SW 1271 (cell line): Measurements from ENCODE around the gene LIPG.

Experiments used
- DNase-seq, 2 experiments: peaks; one replicate each; lab custom pipeline; 2025; lab: John Stamatoyannopoulos, UW

LIPG gene

DNA sequence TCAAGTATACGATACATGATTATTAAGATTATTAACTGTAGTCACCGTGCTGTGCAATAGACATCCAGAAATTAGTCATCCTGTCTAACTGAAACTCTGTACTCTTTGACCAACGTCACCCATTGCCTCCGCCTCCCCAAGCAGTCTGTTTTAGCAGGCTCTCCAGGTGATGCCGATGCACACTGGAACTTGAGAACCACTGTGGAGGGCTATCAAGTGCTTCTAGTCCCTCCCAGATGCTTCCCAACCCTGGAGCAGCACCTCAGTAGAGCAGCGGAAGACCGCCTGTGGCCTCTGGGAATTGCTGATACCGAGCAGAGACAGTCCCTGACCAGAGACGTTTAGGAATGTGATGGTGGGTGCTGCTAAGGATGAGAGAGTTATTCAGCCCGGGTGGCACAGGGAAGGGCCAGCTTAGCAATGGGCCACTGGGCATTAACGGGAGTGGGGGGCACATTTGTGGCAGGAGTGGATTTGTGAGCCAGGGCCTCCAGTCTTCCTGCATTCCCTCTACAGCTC is 50.7 kb downstream of the LIPG start:
- DNase-seq = no peak

DNA sequence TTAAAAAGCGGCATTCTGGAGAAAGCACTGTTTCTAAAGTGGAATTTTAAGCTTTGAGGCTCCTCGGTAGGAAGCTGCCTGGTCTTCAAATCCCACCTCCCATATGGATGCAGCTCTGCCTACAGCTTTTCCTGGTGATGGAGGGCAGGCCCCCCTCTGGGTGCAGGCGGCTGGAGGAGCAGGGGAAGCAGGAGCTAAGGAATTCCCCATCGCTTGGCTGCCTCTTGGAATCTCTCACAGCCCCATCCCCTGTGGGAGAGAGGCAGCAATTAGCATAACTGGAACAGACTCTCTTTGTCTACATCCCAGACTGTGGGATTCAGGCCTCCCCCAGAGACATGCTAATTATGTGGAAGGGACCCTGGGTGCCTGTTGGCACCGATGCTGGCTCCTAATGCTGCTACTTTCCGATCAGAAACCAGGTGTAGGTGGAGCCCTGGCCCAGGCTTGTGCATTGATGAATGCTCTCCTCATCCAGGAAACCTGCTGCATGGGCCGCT is 51.3 kb downstream of the LIPG start:
- DNase-seq = no peak

DNA sequence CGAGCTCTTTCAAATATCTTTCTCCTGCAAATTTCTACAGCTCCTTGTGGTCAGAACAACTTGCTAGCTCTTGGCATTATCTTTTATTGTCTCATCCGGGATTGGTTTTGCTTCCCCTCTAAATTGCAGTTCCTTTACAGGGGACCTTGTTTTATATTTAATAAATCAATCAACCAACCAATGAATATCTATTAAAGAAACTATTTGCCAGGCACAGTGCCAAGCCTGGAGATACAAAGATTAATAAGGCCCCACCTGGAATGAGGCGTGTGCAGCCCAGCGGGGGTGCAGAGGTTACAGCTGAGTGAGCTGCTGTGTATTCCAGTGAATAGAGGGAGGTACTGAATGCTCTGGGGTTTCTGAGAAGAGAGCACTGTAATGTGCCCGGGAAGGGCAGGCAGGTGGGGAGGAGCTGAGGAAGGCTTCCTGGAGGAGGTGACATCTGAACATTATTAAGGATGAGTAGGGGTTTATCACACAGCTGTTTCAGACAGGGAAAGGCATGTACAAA is 51.8 kb downstream of the LIPG start:
- DNase-seq = no peak

DNA sequence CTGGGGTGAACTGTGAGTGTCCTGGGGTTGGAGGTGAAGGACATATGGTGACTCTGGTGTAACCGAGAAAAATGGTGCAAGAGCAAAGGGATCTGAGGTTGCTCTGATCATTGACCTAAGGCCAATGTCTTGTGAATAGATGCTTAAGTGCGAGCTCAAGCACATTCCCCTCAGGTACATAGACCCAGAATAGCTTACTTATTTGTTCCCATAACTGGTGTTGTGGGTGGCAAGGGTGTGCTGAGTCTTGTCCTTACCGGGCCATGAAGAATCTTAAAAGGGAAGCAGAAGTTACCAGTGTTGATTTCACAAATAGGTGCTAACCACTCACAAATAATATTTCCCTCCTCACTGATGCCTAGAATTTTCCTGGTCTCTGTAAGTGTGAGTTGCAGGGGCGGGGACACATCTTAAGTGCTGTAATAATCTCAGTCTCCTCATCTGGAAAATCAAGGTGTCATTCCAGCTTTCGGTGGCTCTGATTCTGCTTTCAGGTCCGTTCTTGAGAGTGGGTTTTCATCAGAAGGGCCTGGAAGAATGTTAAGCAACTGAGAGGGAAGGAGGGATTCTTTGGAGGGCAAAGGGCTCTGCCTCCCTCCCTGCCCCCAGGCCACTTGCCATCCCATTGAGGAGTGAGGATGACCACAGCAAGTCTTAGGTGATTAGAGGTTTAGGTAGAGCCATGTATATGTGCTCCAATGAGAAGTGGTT is 54.9 kb downstream of the LIPG start:
- no peak for DNase-seq

DNA sequence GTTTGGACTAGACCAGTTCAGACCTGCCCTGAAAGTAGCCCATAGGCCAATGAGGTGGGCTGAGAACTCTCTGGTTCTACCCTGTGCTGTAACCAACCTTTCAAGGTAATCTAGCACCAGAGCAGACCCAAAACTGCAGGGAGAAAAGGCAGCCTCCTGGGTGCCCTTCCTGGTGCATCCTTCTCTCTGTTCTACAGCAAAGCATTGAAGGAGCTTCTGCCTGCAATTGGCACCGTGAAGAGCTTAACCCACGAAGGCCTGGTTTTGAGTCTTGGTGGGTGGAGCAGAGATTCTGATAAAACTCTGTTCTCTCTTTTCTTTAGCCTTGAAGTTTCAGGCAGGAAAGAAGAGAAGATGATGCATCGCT is 55.5 kb downstream of the LIPG start:
- no peak for DNase-seq

DNA sequence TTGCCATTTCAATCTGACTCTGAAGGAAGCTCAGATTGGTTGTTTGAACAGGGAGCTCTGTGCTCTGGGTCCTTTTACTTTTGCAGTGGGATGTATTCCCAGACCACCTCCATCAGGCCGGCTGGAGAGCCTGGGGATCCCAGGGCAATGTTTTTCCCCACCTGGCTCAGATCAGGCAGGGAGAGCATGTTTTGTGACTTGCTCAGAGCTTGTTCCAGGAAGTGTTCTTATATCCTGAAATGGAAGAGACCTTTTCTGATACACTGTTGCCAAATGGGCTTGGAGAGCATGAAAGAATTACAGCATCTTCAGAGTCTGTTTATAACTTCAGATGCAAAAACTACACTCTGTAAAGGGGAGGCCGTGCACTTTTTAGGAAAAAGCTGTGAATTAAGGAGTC is 56.0 kb downstream of the LIPG start:
- no peak for DNase-seq

DNA sequence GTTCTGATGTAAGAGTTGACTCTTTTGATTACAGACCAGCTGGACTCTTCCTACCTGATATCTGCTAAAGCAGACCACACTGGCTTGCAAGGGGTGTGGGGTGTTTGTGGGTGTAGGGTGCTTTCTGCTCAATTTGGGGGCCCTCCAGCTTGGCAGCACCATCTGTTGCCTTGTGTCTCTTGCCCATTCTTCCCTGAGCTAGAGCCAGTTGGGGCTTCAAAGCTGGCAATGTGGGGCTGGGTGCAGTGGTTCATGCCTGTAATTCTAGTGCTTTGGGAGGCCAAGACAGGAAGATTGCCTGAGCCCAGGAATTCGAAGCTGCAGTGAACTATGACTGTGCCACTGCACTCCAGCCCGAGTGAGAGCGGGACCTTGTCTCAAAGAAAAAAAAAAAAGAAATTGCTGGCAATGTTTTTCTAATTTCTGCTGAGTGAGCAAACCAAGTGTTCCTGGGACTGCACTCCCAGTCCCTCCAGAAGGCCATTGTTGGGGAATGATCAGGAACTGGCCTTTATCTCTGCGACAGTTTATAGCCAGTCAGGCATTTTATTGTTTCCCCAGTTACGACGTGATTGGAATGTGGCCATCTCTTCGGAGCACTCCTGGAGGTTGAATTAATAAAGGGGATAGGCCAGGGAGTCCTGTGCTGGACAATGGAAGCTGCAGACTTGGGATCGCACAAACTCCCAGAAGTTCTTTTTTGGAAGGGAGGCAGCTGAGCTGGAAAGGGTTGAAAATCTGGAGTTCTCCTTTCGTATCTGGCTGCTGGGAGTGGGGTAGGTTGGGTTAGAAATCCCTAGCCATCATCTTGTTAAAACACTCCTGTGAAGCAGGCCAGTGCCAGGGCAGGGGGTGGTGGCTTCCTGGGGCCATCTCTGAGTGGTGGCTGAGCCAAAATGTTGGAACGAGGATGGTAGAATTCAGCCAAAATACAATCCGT is 57.2 kb downstream of the LIPG start:
- no peak for DNase-seq

DNA sequence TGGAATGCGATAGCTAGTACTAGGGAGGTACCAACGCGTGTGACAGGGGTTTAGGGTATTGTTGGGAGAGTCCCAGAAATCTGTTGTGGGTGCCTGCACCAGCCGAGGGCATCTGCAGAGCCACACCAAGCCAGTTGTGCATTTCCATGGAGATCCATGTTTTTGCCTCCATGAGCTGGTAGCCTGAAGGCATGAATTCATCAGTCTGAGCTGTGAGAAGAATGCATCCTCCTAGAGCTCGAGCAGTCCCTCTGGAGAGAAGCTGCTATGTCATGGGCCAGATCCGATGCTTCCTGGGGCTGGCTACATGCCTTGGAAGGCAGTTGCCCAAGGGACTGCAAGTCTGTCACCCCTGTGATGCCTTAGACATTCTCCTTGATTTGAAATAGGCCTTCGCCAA is 57.9 kb downstream of the LIPG start:
- no peak for DNase-seq

DNA sequence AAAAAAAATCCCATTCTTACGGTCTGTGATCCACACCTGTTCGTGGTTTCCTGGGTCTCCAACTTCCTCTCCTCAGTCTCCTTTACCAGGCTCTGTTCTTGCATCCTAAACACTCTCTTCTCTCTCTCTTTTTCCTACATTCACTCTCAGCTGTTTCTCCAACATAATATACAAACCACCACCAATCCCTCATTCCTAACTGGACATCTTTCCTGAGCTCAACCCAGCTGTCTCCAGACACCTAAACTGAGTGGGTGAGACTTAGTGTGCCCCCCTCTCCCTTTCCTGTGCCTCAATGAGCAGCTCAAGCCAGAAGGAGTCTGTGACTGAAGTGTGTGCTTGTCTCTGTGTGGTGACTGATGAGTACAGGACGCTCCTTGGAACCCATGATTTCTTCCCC is 59.4 kb downstream of the LIPG start:
- no peak for DNase-seq

DNA sequence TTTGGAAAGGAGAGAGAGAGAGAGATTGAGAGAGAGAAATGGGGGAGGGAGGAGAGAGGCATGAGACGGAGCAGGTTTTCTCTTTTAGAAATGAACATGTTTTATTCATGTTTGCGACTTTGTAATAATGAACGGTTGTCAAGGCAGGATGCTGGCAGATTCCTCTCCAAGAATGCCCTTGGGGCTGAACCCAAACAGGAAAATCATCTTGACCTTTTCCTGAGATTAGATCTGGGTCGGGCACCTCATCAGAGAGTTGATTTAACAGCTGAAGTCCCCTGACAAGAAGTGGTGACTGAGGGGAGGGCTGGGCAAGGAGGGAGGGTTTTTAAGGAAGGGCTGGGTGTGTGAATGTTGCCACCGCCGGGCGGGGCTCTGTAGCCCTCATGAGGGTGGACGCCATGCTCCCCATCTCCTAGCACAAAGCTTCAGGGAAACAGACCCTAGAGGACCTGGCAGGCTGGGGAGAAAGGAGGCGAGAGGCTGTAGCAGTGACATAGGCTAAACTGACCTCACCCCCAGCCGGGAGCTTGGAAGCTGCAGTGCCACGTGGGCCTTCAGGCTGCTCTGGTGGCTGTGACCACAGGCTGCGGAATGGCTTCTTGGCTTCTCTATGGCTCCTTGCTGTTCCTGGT is 60.0 kb downstream of the LIPG start:
- no peak for DNase-seq

DNA sequence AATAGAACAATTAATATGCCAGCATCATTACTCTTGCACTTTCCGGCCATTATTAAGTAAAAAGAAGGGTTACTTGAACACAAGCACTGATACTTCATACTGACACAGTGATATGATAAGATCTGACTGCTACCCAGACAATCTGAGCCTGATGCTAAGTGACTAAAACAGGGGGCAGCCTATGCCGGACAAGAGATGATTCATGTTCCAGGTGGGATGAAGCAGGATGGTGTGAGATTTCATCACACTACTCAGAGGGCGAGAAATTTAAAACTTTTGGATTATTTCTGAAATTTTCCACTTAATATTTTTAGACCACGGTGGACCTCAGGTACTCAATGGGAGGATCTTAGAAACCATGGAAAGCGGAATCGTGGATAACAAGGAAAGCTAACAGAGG is 61.7 kb downstream of the LIPG start:
- no peak for DNase-seq

DNA sequence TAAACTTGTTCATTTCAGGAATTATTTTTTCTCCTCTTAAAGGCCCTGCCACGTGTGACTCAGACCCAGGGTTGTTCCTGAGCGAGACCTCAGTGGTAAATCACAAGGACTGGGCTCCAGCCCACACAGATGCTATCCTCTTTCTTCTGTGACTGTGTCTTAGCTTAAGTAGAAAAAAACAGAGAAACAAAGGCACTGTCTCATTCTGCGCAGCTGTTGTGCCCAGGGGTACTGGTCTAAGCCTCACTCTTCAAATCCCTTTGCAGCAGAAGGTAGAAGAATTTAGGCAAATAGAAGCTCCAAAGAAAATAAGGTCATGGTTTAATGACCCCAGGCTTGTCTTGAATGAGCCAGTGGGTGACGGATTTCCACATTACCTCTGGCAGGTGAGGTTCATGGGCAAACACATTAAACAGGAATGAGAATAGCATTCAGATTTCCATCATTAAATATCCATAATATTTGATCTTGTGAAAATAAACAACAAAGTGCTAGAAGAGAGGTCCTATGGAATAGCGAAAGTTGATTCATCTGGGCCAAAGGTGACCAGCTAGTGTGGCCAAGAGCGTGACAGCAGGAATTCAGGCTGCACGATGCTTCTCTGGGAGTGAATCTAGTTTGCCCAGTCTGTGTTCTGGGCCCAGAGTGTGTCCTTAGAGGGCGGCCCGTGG is 63.3 kb downstream of the LIPG start:
- DNase-seq = no peak

DNA sequence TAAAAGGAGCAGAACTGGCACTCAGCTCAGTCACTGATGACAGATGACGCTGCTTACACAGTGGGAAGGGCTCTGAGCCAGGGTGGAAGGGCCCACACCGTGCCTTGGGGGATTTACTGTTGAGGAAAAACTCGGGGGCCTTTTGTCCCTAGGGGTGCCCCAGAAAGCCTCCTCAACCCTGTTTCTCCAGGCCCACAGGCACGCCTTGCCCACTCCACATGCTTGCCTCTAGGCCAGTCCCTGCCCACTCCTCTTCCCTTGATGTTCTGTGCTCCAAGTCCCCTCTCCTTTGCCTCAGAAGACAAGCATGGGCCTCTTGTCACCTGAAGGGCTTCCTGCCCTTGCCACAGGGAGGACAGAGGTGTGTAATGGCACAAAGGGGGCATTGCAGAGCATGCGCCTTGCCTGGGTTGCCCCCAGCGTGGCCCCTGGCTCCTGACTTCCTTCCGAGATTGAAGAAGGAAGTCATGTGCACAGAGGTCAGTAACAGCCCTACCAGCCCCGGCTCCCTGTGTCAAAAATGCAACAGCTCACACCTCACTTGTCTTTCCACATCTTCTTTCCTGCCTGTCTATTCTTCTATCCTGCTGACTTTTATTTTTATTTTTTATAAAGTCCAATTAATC is 65.1 kb downstream of the LIPG start:
- no peak for DNase-seq

DNA sequence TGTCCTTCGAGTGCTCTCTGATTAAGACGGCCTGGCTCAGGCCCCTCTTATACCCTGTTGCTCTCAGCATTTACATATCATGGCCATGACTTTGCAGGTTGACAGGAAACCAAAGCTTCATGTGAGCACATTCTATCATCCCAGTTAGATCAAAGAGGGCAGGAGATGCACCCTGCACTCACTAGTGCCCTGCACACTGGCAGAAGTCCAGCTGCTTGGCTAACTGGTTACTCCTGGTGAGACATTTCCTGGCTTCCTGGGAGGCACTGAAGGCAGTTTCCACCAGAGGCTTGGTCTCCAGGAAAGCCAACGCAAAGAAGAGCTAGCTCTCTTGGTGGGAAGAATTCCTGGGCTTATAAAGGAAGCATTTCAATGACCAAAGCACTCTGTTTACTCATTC is 66.3 kb downstream of the LIPG start:
- DNase-seq = no peak

DNA sequence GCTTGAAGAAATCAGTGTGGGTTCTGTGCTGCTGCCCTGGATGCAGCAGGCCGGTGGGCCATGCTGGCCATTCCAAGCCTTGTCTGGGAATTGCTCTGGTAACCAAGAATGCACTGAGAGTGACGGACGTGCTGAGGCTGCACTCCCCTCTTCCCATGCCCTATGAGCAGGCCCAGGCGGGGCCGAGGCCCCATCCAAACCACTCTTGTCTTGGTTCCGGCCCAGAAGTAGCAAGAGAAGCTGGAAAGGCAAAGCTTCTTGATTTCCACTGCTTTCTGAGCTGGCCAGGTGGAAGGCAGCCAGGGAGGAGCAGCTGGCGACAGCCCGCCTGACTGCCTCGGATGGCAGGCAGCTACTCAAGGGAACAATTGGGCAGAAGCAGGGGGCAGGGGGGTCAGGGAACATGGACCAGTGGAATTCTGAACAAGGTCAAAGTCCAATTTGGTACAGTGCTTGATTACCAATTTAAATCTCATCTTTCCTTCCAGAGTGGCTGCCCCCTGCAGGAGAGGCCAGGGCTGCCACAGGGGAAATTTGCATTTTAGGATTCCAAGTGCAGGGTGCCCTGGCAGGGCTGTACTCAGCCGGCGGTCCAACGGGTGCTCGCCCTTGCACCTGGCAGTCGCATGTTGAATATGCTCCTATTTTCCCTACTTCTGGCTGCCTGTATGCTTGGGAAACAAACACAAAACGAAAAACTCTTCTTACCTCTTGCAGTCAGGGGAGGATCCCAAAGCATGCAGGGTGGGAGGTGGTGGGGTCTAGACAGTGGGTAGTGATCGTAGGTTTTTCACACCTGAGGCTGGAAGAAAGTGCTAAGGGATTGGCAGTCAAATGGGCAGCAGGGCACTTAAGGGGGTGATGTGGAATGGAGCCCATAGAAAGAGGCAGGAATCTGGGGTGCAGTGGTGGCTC is 67.3 kb downstream of the LIPG start:
- no peak for DNase-seq

DNA sequence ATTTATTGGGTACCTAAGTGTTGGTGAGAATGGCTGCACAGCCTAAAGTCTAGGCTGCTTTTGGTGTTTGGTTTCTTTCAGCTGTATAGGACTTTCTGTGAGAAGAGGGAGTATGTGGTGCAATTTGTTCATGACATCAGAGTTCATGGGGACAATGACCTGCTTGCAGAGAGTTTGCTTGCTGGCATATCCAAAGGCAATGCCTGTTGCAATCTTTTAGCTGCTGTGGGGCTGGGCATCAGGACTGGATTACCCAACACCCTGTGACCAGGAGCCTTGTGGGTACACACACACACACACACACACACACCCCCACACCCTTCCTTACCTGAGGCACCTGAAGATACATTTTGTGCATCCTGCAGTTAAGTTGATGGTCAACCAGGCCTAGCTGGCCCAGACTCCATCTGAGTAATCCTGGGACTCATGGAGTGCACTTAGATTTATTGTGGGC is 68.4 kb downstream of the LIPG start:
- no peak for DNase-seq

DNA sequence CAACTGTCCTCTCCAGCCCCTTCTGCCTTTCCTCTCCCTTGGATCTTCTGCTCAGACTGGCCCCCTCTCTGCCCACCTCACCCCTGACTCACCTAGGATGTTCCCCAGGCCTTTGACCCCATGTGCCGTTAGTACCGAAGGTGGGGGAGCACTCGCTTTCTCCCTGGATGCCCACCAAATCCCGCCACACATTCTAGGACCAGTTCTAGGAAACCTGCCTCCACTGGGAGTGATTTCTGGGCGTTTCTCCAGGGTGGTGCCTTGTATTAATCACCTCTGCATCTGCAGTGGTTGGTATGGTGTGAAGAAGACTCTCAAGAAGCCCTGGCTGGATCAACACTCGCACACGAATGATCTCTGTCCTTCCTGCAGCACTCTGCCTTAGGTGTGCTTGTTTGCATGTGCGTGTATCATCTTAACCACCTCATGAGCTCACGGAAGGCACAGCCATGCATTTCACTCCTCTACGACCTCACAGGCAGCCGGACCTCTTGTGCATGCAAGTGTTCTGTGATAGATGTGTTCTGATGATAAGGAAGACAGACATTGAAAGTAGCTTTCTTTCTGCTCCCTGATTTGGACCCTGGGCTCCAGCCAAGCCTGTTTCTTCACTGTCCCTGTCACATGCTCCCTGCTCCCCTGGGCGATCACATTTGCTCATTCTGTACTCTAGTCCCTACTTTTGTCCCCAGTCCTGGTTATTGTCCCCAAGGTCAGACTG is 69.4 kb downstream of the LIPG start:
- no peak for DNase-seq

DNA sequence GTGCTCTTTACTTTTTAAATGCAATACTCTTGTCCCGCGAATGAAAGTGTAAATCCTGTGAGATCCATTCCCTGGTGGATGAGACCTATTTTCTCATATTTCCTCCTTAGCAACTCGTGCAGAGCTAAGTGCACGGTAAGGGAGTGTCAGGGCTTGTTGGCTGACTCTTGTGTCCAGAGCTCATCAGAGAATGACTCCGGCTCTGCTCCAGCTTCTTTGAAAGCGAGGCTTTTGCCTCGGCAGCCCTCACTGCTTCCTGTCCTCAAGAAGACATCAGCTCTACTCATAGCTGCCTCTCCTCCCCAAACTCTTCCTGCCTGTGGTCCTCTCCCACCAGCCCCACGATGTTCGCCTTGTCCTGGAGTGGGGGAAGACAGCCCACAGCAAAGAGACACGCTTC is 70.7 kb downstream of the LIPG start:
- no peak for DNase-seq

DNA sequence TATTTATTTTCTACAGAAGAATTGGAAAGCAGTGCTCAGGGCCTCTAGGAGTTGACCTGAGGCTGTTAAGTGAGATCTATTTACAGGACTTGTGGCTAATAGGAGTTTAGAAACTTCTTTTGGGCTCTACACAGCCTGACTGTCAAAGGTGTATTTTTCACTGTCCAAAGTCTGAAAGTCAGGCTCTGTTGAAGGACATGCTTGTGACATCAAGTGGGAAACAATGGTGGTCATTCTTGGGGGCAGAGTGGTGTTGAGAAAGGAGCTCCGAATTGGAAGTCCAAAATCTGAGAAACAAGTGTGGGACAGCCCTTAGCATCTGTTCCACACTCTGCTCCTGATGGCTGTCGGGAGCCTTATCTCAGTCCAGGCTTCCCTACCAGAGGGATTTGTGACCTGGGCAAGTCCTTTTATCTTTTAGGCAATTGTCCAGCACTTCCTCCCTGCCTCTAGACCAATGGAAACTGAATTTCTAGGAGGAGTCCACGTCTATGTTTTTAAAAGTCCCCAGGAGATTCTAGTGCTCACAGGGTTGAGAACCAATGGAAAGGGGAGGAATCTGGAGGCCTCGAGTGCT is 76.4 kb downstream of the LIPG start:
- DNase-seq = no peak
